Fibroblast of peridontal ligament (primary cell): ENCODE measurements around the gene ITIH1.

Source experiments
- DNase-seq: peaks from one replicate; pipeline ENCODE4 v3.0.0-alpha.2; 2010; ENCODE audit errors: extremely low read depth

The ITIH1 gene

DNA sequence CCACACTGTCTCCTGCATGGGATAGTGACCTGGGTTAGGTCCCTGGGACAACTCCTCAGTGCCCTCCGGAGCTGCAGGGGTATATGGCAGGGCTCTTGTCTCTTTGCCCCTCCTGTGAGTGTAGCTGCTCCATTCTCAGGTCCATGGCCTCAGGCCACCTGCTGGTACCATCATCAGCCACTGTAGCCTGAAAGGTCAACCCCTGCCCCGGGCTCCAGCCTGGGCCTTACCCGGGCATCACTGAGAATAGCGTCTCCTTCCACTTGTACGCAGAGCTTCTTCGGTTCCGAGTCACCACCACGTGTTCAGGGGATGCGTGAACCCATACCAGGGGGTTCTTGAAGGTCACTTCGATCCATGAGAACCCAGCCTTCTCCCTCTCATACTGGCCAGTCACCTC, 39.3 kb downstream of the ITIH1 start:
- DNase-seq, result no peak

DNA sequence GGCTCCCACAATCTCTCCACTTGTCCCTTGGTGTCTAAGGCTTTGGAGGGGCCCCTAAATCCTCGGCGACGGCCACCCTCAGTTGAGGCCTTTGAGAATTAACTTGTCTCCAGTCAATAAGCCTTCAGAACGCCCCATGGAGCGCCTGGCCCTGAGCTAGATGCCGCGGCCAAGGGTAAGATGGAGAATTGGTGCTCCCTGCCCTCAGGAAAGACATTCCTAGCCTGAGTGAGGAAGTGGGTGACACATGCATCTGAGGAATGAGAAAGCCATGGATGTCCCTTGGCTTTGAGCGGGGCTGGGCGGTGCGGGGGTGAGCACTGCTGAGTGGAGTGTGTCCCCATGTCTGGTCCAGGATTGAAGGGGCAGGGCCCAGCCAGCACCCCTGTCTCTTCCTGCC, 39.8 kb downstream of the ITIH1 start:
- DNase-seq, result no peak

DNA sequence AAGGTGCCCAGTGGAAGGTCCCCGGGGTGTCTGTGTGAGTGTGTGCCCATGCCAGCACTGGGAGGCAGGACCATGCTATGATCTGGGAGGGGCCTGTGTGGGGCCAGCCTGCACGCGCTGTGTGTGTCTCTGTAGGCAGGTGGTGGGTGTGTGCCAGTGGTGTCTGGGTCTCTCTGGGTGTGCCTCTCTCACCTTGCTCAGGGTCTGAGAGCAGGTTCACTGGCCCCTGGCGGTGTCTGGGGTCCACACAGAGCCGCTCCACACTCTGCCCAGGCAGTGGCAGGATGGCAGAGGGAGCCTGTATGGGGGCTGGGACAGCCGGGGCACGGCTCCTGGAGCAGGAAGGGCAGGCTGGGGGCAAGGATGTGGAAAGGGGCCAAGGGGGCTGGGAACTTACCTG, 40.5 kb downstream of the ITIH1 start:
- DNase-seq, result no peak

DNA sequence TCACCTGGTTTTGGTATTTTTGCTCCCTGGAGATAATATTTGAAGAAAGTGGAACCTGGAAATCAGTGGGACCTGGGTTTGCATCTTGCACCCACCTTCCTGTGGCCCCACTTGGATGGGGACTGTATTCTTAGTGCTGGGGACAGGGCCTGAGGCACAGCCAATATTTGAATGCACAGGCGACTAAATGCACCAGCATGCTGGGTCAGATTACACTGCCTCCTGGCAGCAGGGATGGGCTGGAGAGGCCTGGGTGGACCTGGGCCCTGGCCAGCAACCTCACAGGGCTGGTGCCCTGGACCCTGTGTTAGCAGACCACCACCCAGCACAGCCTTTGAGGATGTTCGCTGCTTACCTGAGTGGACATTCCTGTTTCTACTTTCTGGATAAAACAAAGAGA, 42.5 kb downstream of the ITIH1 start:
- DNase-seq, result no peak

DNA sequence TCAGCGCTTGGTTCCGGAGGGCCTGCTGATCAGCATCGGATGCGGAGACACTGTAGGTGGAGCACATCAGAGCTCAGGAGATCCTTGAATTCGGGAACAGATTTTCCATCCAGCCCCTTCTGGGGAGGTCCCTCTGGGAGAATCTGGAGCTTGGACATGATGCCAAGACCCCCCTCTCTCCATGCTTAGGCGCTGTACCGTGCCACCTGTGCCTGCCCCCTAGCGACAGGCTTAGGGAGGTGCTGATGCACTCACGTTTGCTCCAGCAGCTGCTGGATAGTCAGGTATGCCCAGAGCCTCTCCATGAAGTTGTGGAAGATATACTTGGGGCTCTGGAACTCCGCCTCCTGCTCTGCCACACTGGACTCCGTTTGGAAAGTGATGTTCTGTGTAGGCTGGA, 43.3 kb downstream of the ITIH1 start:
- DNase-seq, result no peak

DNA sequence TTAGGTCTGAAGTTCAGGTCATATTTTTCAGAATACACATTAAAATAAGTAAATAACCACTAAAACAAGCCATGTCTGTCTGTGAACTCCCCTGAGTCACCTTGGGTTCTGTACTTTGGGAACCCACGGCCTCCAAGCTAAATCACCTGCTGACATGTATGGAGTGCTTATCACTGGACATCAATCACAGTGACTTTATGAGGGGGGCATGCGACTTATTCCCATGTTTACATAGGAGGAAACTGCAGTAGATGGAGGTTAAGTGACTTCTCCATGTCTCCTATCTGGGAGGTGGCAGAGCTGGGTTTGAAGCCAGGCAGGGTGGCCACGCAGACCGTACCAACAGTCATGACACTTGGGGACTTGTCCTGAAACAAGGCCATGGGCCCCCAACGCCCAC, 45.0 kb downstream of the ITIH1 start:
- DNase-seq, result no peak

DNA sequence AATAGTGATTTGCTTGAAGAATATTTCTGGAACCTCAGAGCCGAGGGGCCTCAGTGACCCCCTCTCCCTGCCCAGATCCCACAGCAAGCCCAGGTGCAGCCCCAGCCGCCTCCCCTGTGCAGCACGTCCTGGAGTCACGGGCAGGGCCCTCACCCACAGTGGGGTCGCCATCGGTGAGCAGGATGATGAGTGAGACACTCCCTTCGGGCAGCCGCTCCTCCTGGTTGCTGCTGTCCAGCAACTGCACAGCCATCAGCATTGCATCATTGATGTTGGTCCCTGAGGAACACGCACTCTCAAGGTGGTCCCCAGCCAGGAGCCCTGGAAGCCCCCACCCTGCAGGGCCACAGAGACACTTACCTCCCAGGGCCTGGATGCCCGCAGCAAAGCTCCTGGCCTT, 46.6 kb downstream of the ITIH1 start:
- no peak for DNase-seq

DNA sequence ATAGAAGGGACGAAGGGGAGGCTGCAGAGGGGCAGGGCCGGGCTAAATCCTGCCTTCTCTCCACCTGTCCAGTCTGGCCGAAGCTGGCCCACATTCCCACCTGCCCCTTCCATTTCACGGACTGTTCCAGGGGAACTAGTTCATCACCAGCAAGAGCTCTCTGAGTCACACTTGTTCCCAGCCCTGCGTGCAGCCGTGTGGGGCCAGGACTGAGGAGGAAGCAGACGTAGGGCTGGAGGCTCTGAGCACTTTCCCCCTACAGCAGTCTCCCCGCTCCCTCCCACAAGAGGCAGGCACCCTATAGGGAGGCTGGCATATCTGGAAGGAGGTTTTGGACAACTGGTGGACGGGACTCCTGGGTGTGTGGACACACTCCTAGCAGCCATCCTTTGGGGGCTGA, 50.0 kb downstream of the ITIH1 start:
- no peak for DNase-seq

DNA sequence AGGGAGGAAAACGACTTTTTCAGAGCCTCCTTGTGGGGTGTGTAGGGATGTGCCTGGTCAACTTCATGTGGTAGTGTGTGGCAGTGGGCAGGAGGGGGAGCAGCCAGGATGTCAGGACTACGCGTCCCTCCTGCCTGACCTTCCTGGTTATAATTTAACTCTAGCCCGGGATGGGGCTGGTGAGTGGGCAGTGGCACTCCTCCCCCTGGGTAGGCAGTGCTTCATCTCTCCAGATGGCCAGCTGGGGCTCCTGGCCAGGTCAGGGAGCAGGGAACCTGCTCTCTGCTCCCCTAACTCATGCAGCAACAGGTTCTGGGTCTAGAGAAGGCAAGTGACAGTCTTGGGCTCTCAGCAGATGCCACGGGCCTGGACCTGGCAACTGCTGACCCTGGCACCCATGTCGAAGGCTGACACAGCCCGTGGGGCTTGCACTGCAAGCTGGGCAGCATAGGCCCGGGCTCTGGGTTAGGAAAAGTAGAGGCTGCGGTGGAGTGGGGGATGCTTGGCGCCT, 50.5 kb downstream of the ITIH1 start:
- DNase-seq, result no peak

DNA sequence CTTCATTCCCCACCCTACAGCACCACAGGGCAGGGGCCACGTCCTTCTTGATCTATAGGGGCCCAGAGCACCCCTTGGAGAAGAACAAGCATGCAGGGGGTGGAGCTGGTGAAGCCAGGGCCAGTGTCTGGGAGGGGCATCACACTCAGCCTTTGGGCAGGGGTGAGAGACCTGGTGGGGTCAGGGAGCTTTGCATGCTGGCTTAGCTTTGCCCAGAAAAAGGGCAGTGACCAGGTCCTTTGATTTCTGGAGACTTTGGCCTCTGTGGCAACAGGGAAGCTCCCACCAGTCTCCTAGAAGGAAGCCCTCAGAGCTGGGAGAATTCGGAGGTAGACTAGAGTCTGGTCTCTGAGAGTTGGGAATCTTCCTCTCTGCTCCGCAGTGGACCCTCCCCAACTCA, 52.1 kb downstream of the ITIH1 start:
- no peak for DNase-seq

DNA sequence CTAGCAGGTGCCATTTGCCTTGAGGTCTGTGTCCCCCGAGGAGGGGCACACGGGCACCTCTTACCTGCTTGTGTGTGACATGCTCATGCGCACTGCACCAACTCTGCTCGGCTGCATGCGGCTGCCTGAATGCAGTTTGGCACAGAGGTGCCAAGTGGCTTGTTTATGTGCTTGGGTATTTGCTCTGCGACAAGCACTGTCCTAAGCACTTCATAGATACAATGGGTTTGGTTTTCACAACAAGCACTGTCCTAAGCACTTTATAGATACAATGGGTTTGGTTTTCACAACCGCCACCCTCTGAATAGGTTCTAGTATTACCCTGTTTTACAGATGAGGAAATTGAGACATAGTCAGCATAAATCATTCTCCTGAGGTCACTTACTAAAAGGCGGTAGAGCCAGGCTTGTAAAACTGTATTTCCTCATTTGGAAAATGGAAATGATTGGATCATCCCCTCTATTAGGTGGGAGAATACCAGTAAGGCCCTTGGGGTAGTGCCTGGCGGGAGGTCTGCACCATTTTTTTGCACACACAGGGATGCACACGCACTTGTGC, 52.6 kb downstream of the ITIH1 start:
- DNase-seq, result no peak

DNA sequence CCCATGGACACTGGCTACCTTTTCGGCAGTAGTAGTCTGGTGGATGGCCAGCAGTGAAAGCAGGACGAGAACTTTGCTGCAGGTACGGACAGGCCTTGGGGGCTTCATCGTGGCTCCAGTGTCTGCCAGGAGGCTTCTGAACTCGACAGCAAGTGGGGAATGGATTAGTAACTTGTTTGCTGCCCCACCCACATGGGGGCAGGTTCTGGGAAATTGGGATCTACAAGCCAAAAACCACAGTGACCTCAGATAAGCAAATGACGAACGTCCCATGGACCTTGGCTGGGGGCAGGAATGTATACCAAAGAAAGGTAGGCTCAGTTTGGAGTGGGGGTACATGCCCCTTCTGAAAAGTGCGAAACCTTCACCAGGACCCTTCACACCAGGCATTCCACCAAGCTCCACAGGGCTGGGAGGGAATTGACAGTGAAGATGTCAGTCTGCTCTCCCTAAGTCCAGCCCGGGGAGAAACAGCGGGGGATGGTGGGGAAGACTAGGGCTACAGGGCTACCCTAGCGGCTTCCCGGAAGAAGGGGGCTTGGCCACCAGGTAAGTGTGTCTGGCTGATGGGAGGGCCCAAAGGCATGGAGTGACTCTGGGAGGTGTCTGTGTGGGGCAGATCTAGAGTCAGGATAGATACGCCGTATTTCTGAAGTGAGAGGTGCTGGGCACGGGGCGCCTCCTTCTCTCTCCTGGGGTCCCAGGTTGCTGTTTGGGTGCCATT, 53.3 kb downstream of the ITIH1 start, which contains the start of gene ITIH4:
Gene ITIH4 (minus strand): TSS at position 138 of the 724 bp plus-strand sequence. CDS start 30 bp downstream, at position 108.
- no peak for DNase-seq

DNA sequence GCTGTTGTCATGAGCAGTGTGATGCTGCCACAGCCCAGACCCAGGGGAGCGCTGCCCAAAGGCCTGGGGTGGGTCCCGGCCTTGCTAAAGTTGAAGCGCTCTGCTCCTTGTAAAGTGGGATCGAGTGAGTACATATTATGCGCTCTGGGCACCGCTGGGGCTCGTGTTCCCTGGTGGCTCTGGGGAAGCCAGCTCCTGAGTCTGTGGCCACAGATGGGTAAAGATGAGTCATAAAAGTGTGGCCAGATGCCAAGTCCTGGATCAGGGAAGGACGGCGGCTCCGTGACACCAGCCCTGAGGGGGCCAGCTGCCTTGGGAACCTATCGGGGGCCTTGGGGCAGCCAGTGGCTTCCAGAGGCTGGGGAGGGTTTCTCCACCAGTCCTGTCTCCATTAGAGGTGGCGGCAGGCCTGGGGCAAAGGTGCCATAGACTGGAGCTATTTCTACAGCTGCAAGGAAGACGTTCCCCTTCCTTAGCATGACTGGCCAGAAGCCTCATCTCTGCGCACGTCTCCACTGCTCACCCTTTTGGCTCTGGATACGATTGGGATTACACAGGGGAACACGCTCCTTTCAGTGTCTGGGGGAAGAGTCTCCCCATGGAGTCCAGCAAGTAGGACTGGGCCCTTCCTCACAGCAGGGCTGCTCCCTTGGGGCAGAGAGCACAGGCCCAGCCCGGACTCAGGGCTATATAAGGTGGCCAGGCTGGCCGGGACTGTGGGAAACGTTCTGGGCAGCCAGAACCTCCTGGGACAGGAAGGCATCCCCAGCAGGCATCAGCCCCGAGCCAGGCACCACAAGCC, 54.3 kb downstream of the ITIH1 start:
- DNase-seq, result peak; percentile 72

DNA sequence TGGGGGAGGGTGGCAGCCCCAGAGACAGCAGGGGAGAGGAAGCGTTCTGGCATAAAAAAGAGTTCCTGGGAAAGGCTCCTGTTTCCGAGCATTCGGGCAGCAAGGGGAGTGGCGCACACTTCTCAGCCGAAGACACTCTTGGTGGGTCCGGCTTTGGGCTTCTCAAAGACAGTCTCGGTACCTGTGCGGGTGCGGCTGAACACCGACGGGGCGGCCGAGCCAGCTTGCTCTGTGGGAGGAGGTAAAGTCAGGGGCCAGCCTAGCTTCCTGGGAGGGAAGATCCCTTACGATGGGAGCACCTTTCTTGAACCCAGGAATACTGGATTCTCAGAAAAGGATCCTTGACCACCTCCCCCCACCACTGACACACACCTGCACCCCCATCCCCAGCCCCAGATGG, 55.8 kb downstream of the ITIH1 start:
- DNase-seq, result no peak

DNA sequence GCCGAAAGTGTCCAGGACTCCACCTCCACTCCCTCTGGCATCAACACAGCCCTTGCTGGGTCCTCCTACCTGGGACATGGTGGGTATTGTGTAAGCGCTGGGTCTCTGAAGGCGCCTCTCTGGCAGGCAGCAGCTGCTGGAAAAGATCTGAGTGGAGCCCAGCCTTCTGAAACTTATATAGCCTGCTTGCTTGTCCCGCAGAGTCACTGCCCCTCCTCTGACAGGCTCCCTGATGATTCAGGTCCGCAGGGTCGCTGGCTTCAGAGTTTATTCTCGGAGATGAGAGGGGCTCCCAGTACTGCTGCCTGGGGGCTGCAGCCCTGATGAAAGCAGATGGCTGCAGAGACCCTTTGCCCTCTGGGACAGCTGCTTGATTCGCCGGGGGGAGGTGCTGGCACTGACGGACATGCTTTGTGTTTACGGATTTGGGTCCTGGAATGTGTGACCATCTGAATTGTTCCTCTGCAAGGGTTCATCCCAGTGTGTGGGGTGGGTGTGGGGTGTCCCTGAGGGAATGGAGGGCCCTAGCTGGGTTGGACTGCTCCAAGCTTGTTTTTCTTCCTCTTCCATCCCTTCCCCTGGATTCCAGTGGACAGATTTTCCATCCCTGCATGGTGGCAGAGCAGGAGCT, 57.6 kb downstream of the ITIH1 start, which contains the start of gene MUSTN1:
Gene MUSTN1 (minus strand): TSS at position 149 of the 631 bp plus-strand sequence. CDS start 71 bp downstream, at position 78.
- DNase-seq, result peak; percentile 14

DNA sequence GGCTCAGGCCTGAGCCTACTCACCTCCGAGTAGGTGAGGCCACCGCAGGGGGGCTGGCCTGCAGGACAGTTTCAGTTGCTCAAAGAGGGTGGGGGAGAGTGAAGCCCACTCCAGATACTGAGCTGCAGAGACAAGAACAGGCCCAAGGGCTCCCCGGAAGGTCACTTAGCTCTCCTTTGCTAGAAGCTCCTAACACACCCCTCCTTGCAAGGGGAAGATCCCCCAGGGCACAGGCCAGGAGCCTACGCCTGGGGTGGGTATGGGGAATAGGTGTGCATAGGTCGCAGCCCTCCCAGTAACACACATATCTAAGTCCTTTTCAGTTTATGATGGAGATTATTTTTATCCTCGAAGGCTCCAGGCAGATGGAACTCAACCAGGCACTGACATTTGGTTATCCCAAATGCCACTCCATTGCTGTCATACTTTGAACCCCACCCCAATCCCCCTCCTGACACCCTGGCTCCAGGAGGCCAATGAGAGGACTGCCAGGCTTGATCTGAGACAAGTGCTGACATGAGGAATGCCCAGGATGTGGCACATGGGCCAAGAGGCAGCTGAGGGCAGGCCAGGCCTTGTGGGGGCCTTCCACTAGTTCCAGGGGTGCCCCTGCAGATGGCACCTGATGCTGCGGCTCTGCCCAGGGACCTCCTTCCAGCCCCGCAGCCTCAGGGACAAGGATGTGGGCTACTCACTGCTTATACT, 58.5 kb downstream of the ITIH1 start:
- no peak for DNase-seq

DNA sequence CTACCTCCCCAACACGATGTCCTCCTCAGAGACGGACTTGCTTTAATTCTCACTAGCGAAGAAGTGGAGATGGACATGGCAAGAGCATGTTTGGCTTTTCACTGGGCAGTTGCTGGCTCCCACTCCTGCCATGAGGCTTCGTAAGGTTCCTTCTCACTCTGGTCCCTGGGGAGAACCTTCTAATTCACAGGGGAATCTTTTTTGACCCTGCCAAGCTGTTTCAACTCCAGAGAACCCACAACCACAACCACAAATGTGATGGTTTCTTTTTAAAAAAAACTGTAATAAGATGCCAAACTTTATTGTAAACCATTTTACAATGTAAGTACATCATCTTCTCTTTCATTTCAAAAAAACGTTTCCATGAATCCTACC, 59.1 kb downstream of the ITIH1 start:
- DNase-seq, result no peak

DNA sequence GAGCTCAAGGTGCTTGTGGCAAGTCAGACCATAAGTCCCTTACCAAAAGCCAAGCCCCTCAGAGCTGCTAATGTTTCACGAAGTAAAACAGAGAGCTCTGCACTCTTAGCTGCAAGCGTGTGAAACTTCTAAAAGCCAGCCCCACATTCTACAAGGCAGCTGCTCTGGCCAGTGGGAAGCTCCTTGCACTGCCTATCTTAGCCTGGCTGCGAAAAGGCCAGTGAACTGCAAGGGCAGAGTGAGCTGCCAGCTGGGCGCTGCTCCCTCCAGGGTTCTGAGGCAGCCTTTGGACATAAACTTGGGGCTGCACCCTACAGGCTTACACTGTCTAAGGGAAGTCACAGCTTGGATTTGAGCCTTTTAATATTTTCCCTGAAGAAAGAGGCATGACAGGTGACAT, 59.6 kb downstream of the ITIH1 start:
- DNase-seq, result no peak

DNA sequence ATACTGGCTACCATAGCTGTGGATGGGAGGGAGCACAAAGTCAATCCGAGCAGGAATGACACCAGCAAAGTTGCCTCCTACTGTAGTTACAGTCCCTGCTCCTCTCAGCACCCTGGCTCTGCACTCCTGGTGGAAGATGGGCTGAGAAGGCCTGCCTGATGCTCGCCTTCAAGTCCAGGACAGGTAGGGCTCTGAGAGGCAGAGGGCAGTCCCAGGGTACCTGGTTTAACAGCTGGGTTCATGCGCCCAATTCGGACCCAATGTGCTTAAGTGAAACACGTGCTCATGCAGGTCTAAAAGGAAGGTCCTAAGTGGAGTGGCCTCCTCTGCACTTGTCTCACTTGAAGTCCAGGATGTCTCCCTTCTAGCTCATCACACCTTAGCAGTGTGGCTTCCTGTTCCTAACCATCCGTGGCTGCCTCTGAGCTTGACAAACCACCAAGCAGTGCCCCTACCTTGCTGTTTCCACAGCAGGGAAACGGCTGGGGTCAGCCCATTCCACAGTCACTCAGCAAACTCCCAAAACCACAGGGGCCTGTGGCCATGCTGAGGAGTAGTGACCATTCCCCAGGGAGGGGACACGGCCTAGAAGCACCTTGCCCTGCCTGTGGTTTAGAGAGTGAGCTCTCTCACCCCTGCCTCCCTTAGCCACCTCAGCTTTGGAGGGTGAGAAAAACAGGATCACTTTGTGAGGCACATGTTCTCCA, 61.3 kb downstream of the ITIH1 start:
- DNase-seq, result no peak

DNA sequence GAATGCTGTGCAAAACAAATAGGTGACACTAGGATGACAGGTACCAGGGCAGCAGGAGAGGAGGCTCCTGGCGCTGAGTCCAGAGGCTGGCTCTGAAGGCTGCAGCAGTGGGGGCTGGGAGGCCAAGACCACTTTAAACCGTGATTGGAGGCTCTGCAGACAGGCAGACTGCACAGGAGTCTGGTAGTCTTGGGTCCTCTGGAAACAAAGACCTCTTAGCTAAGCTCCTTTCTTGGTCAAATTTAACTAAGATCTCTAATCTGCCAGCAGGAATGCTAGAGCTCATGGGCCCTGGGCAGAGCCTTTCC, 61.8 kb downstream of the ITIH1 start:
- no peak for DNase-seq

DNA sequence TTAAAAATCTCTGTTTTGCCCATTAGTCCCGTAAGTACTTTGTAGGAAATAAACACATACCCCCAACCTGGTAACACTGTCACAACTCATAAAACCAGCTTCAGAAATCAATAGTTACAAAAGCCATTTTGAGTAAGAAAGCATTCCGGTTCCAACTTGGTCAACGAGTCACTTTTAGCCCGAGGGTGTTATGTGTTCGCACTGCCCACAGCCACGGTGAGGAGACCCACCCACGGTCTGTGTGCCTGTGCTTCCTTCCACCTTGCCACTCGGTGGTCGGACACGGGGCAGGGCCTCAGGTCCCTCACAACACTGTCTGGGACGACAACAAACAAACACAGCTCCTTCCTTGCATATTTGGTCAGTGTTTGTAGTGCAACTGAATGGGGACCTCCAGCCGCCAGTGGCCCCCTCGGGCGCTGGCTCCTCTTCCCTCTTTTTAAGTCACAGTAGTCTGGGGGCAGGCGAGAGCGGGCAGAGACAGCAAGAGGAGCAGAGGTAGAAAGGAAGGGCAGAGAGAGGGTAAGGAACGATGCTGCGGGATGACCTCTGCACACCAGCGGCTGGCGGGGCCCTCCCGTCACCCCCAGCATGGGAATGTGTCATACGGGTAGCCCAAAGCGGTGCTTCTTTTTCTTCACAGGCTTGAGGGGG, 62.6 kb downstream of the ITIH1 start:
- no peak for DNase-seq
